ENCODE measurements around the gene A1BG.

DNA sequence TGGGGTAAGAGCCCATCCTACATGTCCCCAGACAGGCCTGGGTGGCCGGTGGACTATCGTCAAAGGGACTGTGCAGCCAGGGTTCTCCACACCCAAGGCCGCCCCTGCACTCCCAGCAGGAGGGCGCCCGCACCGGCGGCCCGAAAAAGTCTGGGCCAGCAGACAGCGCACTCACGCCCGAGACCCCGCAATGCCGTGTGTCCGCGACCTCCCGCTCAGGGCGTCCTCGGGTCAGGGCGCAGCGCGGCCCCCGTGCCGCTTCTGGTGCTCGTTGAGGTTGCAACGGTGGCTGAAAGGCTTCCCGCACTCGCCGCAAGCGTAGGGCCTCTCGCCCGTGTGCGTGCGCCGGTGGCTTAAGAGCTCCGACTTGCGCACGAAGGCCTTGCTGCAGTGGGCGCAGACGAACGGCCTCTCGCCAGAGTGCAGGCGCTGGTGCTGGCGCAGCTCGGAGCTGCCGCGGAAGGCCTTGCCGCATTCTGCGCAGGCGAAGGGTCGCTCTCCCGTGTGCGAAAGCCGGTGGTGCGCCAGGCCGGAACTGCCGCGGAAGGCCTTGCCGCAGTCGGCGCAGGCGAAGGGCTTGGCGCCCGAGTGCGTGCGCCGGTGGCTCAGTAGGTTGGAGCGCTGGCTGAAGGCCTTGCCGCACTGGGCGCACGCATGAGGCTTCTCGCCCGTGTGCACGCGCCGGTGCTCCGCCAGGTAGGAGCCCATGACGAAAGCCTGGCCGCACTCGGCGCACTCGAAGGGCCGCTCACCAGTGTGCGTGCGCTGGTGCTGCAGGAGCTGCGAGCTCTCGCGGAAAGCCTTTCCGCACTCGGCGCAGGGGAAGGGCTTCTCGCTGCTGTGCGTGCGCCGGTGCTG is 2.8 kb upstream of the A1BG start:
- TF ChIP-seq, protein P1, sequence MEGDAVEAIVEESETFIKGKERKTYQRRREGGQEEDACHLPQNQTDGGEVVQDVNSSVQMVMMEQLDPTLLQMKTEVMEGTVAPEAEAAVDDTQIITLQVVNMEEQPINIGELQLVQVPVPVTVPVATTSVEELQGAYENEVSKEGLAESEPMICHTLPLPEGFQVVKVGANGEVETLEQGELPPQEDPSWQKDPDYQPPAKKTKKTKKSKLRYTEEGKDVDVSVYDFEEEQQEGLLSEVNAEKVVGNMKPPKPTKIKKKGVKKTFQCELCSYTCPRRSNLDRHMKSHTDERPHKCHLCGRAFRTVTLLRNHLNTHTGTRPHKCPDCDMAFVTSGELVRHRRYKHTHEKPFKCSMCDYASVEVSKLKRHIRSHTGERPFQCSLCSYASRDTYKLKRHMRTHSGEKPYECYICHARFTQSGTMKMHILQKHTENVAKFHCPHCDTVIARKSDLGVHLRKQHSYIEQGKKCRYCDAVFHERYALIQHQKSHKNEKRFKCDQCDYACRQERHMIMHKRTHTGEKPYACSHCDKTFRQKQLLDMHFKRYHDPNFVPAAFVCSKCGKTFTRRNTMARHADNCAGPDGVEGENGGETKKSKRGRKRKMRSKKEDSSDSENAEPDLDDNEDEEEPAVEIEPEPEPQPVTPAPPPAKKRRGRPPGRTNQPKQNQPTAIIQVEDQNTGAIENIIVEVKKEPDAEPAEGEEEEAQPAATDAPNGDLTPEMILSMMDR (IDR thresholded peaks at IDR 0.05): no peak
- TF ChIP-seq POLR2A (IDR thresholded peaks at IDR 0.05) (no peak), EP300 (IDR thresholded peaks at IDR 0.05) (no peak)

All from tibial nerve (tissue), 4 donors.